ENCODE results near the gene LOXL3.

LOXL3 gene

GRCh38 chr2:74531666-74532065, 22.1 kb downstream of the LOXL3 start:
- Histone ChIP-seq H3K4me3 (ENCODE audit: low read depth, low read length) (no peak overlapping the region), H3K9me3 (ENCODE audit: control insufficient read depth, insufficient read depth, low read depth, low read length) (no peaks in the 10 kb centered on the region), H3K4me1 (ENCODE audit: control insufficient read depth, insufficient read depth, low read length) (no peaks in the 10 kb centered on the region; the same call in 1 of the 2 replicates), H3K27ac (ENCODE audit: extremely low read depth, low read depth, low read length) (no peak overlapping the region), H3K36me3 (ENCODE audit: control insufficient read depth in 2 of 2, insufficient read depth in 1 of 2, low read length in 2 of 2) (peaks cover 7 to 57% of the 10 kb centered on the region in 2 experiments; a peak in 1 of 3 replicates)
- TF ChIP-seq ZNF155 (tag by site-specific recombination; IDR thresholded peaks at IDR 0.05) (no peak), SP2 (tag by site-specific recombination; IDR thresholded peaks at IDR 0.05) (no peak), BCL6B (tag by site-specific recombination; IDR thresholded peaks at IDR 0.05) (no peak), ZNF221 (tag by site-specific recombination; IDR thresholded peaks at IDR 0.05; ENCODE audit: borderline replicate concordance) (no peak), ZSCAN18 (tag by site-specific recombination; IDR thresholded peaks at IDR 0.05) (no peak), ZNF660 (tag by site-specific recombination; IDR thresholded peaks at IDR 0.05) (no peak), ZXDB (tag by site-specific recombination; IDR thresholded peaks at IDR 0.05) (no peak), SETDB1 (IDR thresholded peaks at IDR 0.05; ENCODE audit: insufficient read length, low read length) (no peak), ZBTB49 (tag by site-specific recombination; IDR thresholded peaks at IDR 0.05; ENCODE audit: low read depth) (no peak)
- ChIA-PET POLR2A (interaction anchor here (0.7 to 1.2 kb wide), 7 partner anchors 10 to 59 kb away, joined by 3 to 6 read pairs (median 4); partner anchors contain the start of genes CCDC142, MRPL53 and TTC31), CTCF (interaction anchor here (0.5 to 4.3 kb wide), 13 partner anchors 12 to 197 kb away, joined by 3 to 34 read pairs (median 4); partner anchors contain the start of genes CCDC142, INO80B and TTC31)

- H3K36me3 ChIP-seq (ENCODE audit: control insufficient read depth in 2 of 2, insufficient read depth in 1 of 2, low read length in 2 of 2), result peaks cover 7 to 68% of the 10 kb centered on the region in 2 experiments; a peak in 1 of 3 replicates
- H3K4me3 ChIP-seq (ENCODE audit: low read depth, low read length), result peak overlapping the region; percentile 57
- POLR2A ChIA-PET, result interaction anchor here (0.5 to 2.4 kb wide), 19 partner anchors 9 to 1118 kb away, joined by 3 to 18 read pairs (median 6); partner anchors contain the start of genes CCDC142, MRPL53, PCGF1 and TLX2
- no peaks in the 10 kb centered on the region; the same call in 1 of the 2 replicates for H3K4me1 ChIP-seq (ENCODE audit: control insufficient read depth, insufficient read depth, low read length)
- peak overlapping the region; percentile 72; the same call in 1 of the 2 replicates for H3K27ac ChIP-seq (ENCODE audit: extremely low read depth, low read depth, low read length)
- CTCF ChIA-PET, result interaction anchor here (0.6 to 4.3 kb wide), 6 partner anchors 13 to 1014 kb away, joined by 3 to 34 read pairs (median 9); partner anchors contain the start of genes CCDC142 and TTC31
- H3K9me3 ChIP-seq (ENCODE audit: control insufficient read depth, insufficient read depth, low read depth, low read length), result no peaks in the 10 kb centered on the region
- TF ChIP-seq GFI1B (tag by site-specific recombination; IDR thresholded peaks at IDR 0.05) (no peak), PRDM2 (tag by site-specific recombination; IDR thresholded peaks at IDR 0.05; ENCODE audit: borderline replicate concordance) (no peak), ZBTB49 (tag by site-specific recombination; IDR thresholded peaks at IDR 0.05; ENCODE audit: low read depth) (no peak), SP3 (tag by site-specific recombination; IDR thresholded peaks at IDR 0.05) (peak; percentile 7; the same call in 1 of the 2 replicates), PRDM1 (tag by site-specific recombination; IDR thresholded peaks at IDR 0.05) (no peak), KLF9 (tag by site-specific recombination; IDR thresholded peaks at IDR 0.05; ENCODE audit: low read depth) (0 out of 2 replicates have a peak, but pooled peaks have one; percentile 2), KLF17 (tag by site-specific recombination; IDR thresholded peaks at IDR 0.05) (no peak), KLF10 (tag by site-specific recombination; IDR thresholded peaks at IDR 0.05) (no peak)
Observed at GRCh38 chr2:74530239-74531187, 23.2 kb downstream of the LOXL3 start.
